H1 (cell line): Measurements from ENCODE around the gene TLR5. TPM values are rescaled to one million over a fixed set of nuclear protein-coding genes. Genes with fewer than 3 reads are reported as not detected.

ENCODE experiments used
- CTCF ChIA-PET: fragments of 300-600 bp; sonication (Branson Sonifier 250); formaldehyde crosslinking; loops from one replicate; lab custom pipeline; 2021; ENCODE audit not compliant: partially characterized antibody; lab: Charles Lee
- POLR2A ChIA-PET: fragments of 300-600 bp; sonication (Branson Sonifier 250); formaldehyde crosslinking; loops from one replicate; lab custom pipeline; 2021; ENCODE audit warnings: inconsistent platforms; ENCODE audit not compliant: partially characterized antibody; lab: Charles Lee
- DNase-seq, 2 experiments: peaks; one replicate each; pipeline versions ENCODE4 v3.0.0 to v3.0.0-alpha.2; 2010 to 2022; ENCODE audit warnings: low spot score in 2 of 2, low read depth in 1 of 2, mixed read lengths in 1 of 2
- FAIRE-seq: peaks from 2 replicates; lab custom pipeline; 2011; peaks lifted over from hg19 to GRCh38; lab: Jason Lieb, UNC
- H2AFZ ChIP-seq: 2 replicates; pipeline ENCODE4 v1.8.1; 2012; ENCODE audit warnings: low read length, inconsistent platforms
- H2AK5ac ChIP-seq: 2 replicates; pipeline ENCODE4 v1.6.1; 2013; ENCODE audit warnings: low read depth, low read length
- H2BK120ac ChIP-seq: replicated peaks from 2 replicates; pipeline ENCODE3; 2013; ENCODE audit warnings: low read depth, low read length, inconsistent platforms
- H2BK12ac ChIP-seq: 2 replicates; pipeline ENCODE4 v1.6.1; 2013; ENCODE audit warnings: low read depth, low read length
- H2BK15ac ChIP-seq: 2 replicates; pipeline ENCODE4 v1.6.1; 2013; ENCODE audit warnings: low read length
- H2BK20ac ChIP-seq: 2 replicates; pipeline ENCODE4 v1.6.1; 2013; ENCODE audit warnings: low read length
- H2BK5ac ChIP-seq: 2 replicates; pipeline ENCODE4 v1.6.1; 2013; ENCODE audit warnings: low read depth, low read length
- H3K14ac ChIP-seq: 2 replicates; pipeline ENCODE4 v1.6.1; 2013; ENCODE audit warnings: inconsistent platforms; ENCODE audit not compliant: insufficient read length
- H3K18ac ChIP-seq: 2 replicates; pipeline ENCODE4 v1.6.1; 2013; ENCODE audit warnings: low read length; ENCODE audit errors: extremely low read depth
- H3K23ac ChIP-seq: 2 replicates; pipeline ENCODE4 v1.6.1; 2013; ENCODE audit warnings: inconsistent platforms; ENCODE audit not compliant: insufficient read length
- H3K23me2 ChIP-seq: 2 replicates; pipeline ENCODE4 v1.6.1; 2013; ENCODE audit warnings: low read depth, low read length
- H3K27ac ChIP-seq: 2 replicates; pipeline ENCODE4 v1.6.1; 2011; ENCODE audit warnings: low read depth, low read length, inconsistent platforms
- H3K27me3 ChIP-seq, 4 experiments: replicated peaks in 1 of 4; 1 replicate in 1 of 4; 2 replicates in 3 of 4; pipeline versions ENCODE4 v1.6.1 to v1.8.1; 2011 to 2013; ENCODE audit warnings: low read length in 3 of 4, mild to moderate bottlenecking in 3 of 4, inconsistent platforms in 2 of 4, mixed read lengths in 2 of 4, moderate library complexity in 1 of 4; ENCODE audit not compliant: control insufficient read depth in 3 of 4, insufficient read depth in 3 of 4; ENCODE audit errors: extremely low read depth in 1 of 4
- H3K36me3 ChIP-seq, 4 experiments: 2 replicates each; pipeline versions ENCODE4 v1.6.1 to v1.8.1; 2011 to 2013; ENCODE audit warnings: mild to moderate bottlenecking in 4 of 4, low read length in 3 of 4, moderate library complexity in 2 of 4, control low read depth in 1 of 4, inconsistent platforms in 1 of 4; ENCODE audit not compliant: insufficient read depth in 4 of 4, control insufficient read depth in 2 of 4
- H3K4ac ChIP-seq: replicated peaks from 2 replicates; pipeline ENCODE3; 2013; ENCODE audit warnings: low read length, low read depth, mixed read lengths, inconsistent platforms; ENCODE audit not compliant: insufficient read length
- H3K4me1 ChIP-seq, 4 experiments: replicated peaks in 1 of 4; 1 replicate in 1 of 4; 2 replicates in 3 of 4; pipeline versions ENCODE4 v1.6.1 to v1.8.1; 2011 to 2013; ENCODE audit warnings: low read length in 3 of 4, inconsistent platforms in 2 of 4, mixed read lengths in 1 of 4; ENCODE audit not compliant: insufficient read depth in 4 of 4, control insufficient read depth in 3 of 4
- H3K4me2 ChIP-seq, 2 experiments: 2 replicates each; pipeline versions ENCODE4 v1.6.1 to v1.8.1; 2011 to 2013; ENCODE audit warnings: low read depth in 2 of 2, low read length in 2 of 2, control low read depth in 1 of 2, inconsistent platforms in 1 of 2, mild to moderate bottlenecking in 1 of 2; ENCODE audit not compliant: insufficient read depth in 1 of 2
- H3K4me3 ChIP-seq, 4 experiments: fragments of 200-600, 300-600 bp in 1 of 4; sonication (generic), shearing (Covaris generic), sonication (Bioruptor Twin) in 1 of 4; 2 replicates each; pipeline versions ENCODE4 v1.5.1 to v1.8.1; 2011 to 2016; ENCODE audit warnings: low read length in 4 of 4, low read depth in 3 of 4, control low read depth in 2 of 4, inconsistent platforms in 2 of 4, mild to moderate bottlenecking in 2 of 4, mixed read lengths in 1 of 4, moderate library complexity in 1 of 4; ENCODE audit not compliant: insufficient read depth in 2 of 4; ENCODE audit errors: extremely low read depth in 1 of 4
- H3K56ac ChIP-seq: replicated peaks from 2 replicates; pipeline ENCODE3; 2013; ENCODE audit warnings: low read depth, mild to moderate bottlenecking, mixed read lengths, low read length, inconsistent platforms; ENCODE audit not compliant: insufficient read length
- H3K79me1 ChIP-seq: 2 replicates; pipeline ENCODE4 v1.6.1; 2013; ENCODE audit warnings: low read depth, low read length, control low read depth
- H3K79me2 ChIP-seq, 2 experiments: 2 replicates each; pipeline versions ENCODE4 v1.6.1 to v1.8.1; 2012 to 2013; ENCODE audit warnings: low read length in 2 of 2, mild to moderate bottlenecking in 2 of 2, inconsistent platforms in 1 of 2; ENCODE audit not compliant: insufficient read depth in 2 of 2, control insufficient read depth in 1 of 2
- H3K9ac ChIP-seq, 4 experiments: replicated peaks in 1 of 4; 1 replicate in 1 of 4; 2 replicates in 3 of 4; pipeline versions ENCODE4 v1.6.1 to v1.8.1; 2011 to 2013; ENCODE audit warnings: low read depth in 3 of 4, low read length in 3 of 4, control low read depth in 2 of 4, mild to moderate bottlenecking in 2 of 4, moderate library complexity in 2 of 4, inconsistent platforms in 1 of 4; ENCODE audit errors: extremely low read depth in 1 of 4
- H3K9me3 ChIP-seq, 2 experiments: 2 replicates each; pipeline versions ENCODE4 v1.6.1 to v1.8.1; 2012 to 2013; ENCODE audit warnings: mild to moderate bottlenecking in 2 of 2, moderate library complexity in 2 of 2, control low read depth in 1 of 2, inconsistent platforms in 1 of 2, low read depth in 1 of 2, low read length in 1 of 2, mixed read lengths in 1 of 2; ENCODE audit not compliant: insufficient read depth in 2 of 2
- H4K20me1 ChIP-seq, 2 experiments: replicated peaks in 1 of 2; 2 replicates each; pipeline versions ENCODE3 to v1.8.1; 2011 to 2013; ENCODE audit warnings: inconsistent platforms in 2 of 2, low read length in 2 of 2, mild to moderate bottlenecking in 1 of 2; ENCODE audit not compliant: insufficient read depth in 2 of 2, control insufficient read depth in 1 of 2
- H4K5ac ChIP-seq: 2 replicates; pipeline ENCODE4 v1.6.1; 2013; ENCODE audit warnings: low read length, low read depth, mixed read lengths, inconsistent platforms; ENCODE audit not compliant: insufficient read length
- H4K8ac ChIP-seq: 2 replicates; pipeline ENCODE4 v1.8.0; 2013; ENCODE audit warnings: mild to moderate bottlenecking, moderate library complexity, low read length, inconsistent platforms; ENCODE audit not compliant: insufficient read depth; ENCODE audit errors: extremely low read depth
- H4K91ac ChIP-seq: replicated peaks from 2 replicates; pipeline ENCODE3; 2013; ENCODE audit warnings: low read length, mixed read lengths, inconsistent platforms; ENCODE audit not compliant: insufficient read length
- CBX5 ChIP-seq: fragments of 300-800, 300-1000 bp; sonication (generic); IDR thresholded peaks from 2 replicates; pipeline ENCODE4 v1.7.1; 2016; ENCODE audit warnings: antibody characterized with exemption, low read length, low read depth
- CEBPB ChIP-seq: IDR thresholded peaks from 2 replicates; pipeline ENCODE4 v1.6.1; 2012; ENCODE audit warnings: low read depth, low read length
- WGBS, 2 experiments: shearing (Covaris generic) in 1 of 2; methylation state at CpG; one replicate each; pipeline versions ENCODE4 v1.1.6 to v1.1.7; 2013 to 2015; ENCODE audit warnings: low lambda C conversion rate in 2 of 2, mixed read lengths in 2 of 2, inconsistent platforms in 1 of 2, low coverage in 1 of 2, missing lambda C conversion rate in 1 of 2; ENCODE audit not compliant: insufficient replicate concordance in 2 of 2, insufficient coverage in 1 of 2, insufficient read length in 1 of 2; ENCODE audit errors: extremely low coverage in 1 of 2, missing lambda C conversion rate in 1 of 2; 5-methylcytosine and 5-hydroxymethylcytosine counted together
- polyA plus RNA-seq, 7 experiments: library from polyadenylated mRNA; depleted of rRNA in 3 of 7; stranded (reverse) in 5 of 7; unstranded in 2 of 7; fragments of >200 nt in 5 of 7; fragments of 200-250 nt in 2 of 7; gene quantifications; 1 replicate in 5 of 7; 2 replicates in 1 of 7; 4 replicates in 1 of 7; pipeline versions ENCODE4 v1.2.1 to v1.2.3, GENCODE V29; 2011 to 2013; ENCODE audit warnings: missing spikeins in 2 of 7, mixed read lengths in 2 of 7
- total RNA-seq: library from RNA; stranded (reverse); fragmentation: NEBNext Ultra II Directional; extraction: Animal tissue kit (Norgen Biotek cat#: 25700); gene quantifications from 2 replicates; pipeline ENCODE4 v1.2.1, GENCODE V29; 2021
- TF ChIP-seq, protein P1 (sequence below): IDR thresholded peaks from 2 replicates; pipeline ENCODE4 v1.6.1; 2012; ENCODE audit warnings: low read length, inconsistent platforms
- TF ChIP-seq, protein P2 (sequence below): IDR thresholded peaks from 2 replicates; pipeline ENCODE4 v1.6.1; 2011; ENCODE audit warnings: low read length, improper control_type of control experiment

TLR5 gene
- total and polyA plus RNA-seq, 2 of the 8 experiments (the other 6 are each of a cell fraction or from before 2014, with no cell fraction given): 0.35 to 0.74 TPM

DNA sequence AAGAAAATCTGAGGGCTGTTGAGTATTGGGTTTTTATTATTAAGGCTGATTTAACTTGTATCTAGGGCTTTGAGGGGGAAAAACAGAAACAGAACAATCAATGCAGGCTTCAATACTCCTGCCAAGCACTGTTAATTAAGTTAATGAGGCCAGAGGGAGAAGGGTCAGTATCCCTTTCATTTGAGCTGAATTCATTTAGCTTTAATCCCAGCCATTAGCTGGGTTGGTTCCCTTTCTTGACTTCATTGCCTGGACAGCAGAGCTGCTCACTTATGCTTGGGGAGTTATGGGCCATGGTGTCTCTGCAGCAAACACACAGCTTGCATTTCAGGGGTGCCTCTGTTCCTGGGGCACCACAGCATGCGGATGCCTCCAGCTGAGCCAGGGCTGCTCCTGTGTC, 16.3 kb downstream of the TLR5 start:
- Histone ChIP-seq H3K4me3 (no peak overlapping the region), H4K5ac (no peak overlapping the region), H2BK5ac (no peak overlapping the region), H3K36me3 (no peaks in the 10 kb centered on the region), H2BK15ac (no peak overlapping the region), H2BK120ac (no peak overlapping the region), H3K4me1 (peaks cover 2 to 8% (median 5%) of the 10 kb centered on the region in 4 experiments), H3K27me3 (peaks cover 0 to 7% (median 2%) of the 10 kb centered on the region in 4 experiments; a peak in 3 of 7 replicates), H3K27ac (no peak overlapping the region), H3K4me2 (no peak overlapping the region), H3K23me2 (peaks cover 6% of the 10 kb centered on the region), H4K91ac (no peak overlapping the region), H4K20me1 (no peaks in the 10 kb centered on the region), H4K8ac (no peak overlapping the region), H3K4ac (no peak overlapping the region), H2AK5ac (no peak overlapping the region), H3K9ac (no peak overlapping the region), H3K14ac (no peak overlapping the region), H2BK20ac (no peak overlapping the region), H2AFZ (no peak overlapping the region), H3K79me1 (no peaks in the 10 kb centered on the region), H3K56ac (no peak overlapping the region), H3K9me3 (no peaks in the 10 kb centered on the region), H3K18ac (no peak overlapping the region), H3K79me2 (no peaks in the 10 kb centered on the region), H3K23ac (no peak overlapping the region), H2BK12ac (no peak overlapping the region)
- DNase-seq (no peak), FAIRE-seq (no peak)
- POLR2A ChIA-PET: no interaction called here
- CTCF ChIA-PET: interaction anchor here (0.7 to 5.6 kb wide), 12 partner anchors 8 to 556 kb away, joined by 3 to 42 read pairs (median 3); no protein-coding TSS in a partner anchor
- WGBS, 2 experiments: 88% methylated on average over 1 of the region's 1 CpG; no CpG with 5 or more reads in 1 of the 2 experiments
- TF ChIP-seq, protein P1, sequence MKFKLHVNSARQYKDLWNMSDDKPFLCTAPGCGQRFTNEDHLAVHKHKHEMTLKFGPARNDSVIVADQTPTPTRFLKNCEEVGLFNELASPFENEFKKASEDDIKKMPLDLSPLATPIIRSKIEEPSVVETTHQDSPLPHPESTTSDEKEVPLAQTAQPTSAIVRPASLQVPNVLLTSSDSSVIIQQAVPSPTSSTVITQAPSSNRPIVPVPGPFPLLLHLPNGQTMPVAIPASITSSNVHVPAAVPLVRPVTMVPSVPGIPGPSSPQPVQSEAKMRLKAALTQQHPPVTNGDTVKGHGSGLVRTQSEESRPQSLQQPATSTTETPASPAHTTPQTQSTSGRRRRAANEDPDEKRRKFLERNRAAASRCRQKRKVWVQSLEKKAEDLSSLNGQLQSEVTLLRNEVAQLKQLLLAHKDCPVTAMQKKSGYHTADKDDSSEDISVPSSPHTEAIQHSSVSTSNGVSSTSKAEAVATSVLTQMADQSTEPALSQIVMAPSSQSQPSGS: no peak
- TF ChIP-seq CEBPB (no peak), CBX5 (no peak)
- TF ChIP-seq, protein P2, sequence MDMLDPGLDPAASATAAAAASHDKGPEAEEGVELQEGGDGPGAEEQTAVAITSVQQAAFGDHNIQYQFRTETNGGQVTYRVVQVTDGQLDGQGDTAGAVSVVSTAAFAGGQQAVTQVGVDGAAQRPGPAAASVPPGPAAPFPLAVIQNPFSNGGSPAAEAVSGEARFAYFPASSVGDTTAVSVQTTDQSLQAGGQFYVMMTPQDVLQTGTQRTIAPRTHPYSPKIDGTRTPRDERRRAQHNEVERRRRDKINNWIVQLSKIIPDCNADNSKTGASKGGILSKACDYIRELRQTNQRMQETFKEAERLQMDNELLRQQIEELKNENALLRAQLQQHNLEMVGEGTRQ: no peak
